AG04449 (cell line): Measurements from ENCODE around the gene MEGF10.

Experiments
- CTCF ChIA-PET: fragments of 350-600 bp; formaldehyde crosslinking; extraction: SDS; loops from one replicate; lab custom pipeline; 2021; ENCODE audit warnings: antibody characterized with exemption; lab: Yijun Ruan, JAX
- POLR2A ChIA-PET: fragments of 400-600, 350-600 bp; formaldehyde crosslinking; extraction: SDS; loops from one replicate; lab custom pipeline; 2020; ENCODE audit warnings: antibody characterized with exemption, inconsistent platforms; lab: Yijun Ruan, JAX
- DNase-seq: peaks from one replicate; pipeline ENCODE4 v3.0.0-alpha.2; 2010; ENCODE audit warnings: low read depth, low spot score
- H3K4me3 ChIP-seq: 2 replicates; pipeline ENCODE4 v1.5.1; 2011; ENCODE audit warnings: low read depth, mild to moderate bottlenecking, control low read depth, low read length
- TF ChIP-seq, protein P1 (sequence below): IDR thresholded peaks from one replicate; pipeline ENCODE4 v1.5.1; 2011; ENCODE audit warnings: mild to moderate bottlenecking, moderate library complexity, low read length, control low read depth, inconsistent platforms; ENCODE audit not compliant: insufficient read depth; ENCODE audit errors: missing control alignments

MEGF10 gene

GRCh38 chr5:127342364-127342763 lies 51.8 kb downstream of the MEGF10 start:
- DNase-seq, result no peak
- ChIA-PET CTCF (no interaction called here), POLR2A (no interaction called here)
- no peak overlapping the region for H3K4me3 ChIP-seq
- TF ChIP-seq, protein P1, sequence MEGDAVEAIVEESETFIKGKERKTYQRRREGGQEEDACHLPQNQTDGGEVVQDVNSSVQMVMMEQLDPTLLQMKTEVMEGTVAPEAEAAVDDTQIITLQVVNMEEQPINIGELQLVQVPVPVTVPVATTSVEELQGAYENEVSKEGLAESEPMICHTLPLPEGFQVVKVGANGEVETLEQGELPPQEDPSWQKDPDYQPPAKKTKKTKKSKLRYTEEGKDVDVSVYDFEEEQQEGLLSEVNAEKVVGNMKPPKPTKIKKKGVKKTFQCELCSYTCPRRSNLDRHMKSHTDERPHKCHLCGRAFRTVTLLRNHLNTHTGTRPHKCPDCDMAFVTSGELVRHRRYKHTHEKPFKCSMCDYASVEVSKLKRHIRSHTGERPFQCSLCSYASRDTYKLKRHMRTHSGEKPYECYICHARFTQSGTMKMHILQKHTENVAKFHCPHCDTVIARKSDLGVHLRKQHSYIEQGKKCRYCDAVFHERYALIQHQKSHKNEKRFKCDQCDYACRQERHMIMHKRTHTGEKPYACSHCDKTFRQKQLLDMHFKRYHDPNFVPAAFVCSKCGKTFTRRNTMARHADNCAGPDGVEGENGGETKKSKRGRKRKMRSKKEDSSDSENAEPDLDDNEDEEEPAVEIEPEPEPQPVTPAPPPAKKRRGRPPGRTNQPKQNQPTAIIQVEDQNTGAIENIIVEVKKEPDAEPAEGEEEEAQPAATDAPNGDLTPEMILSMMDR, result no peak

- CTCF ChIA-PET, result interaction anchor here (1.2 kb wide), 1 partner anchor 15 kb away, joined by 3 read pairs; no protein-coding TSS in a partner anchor
- TF ChIP-seq, protein P1, result no peak
- no peak overlapping the region for H3K4me3 ChIP-seq
- DNase-seq, result no peak
- POLR2A ChIA-PET, result no interaction called here
Observed at GRCh38 chr5:127343313-127343712, 52.7 kb downstream of the MEGF10 start.

- no peak for DNase-seq
- CTCF ChIA-PET, result interaction anchor here (1.2 kb wide), 1 partner anchor 16 kb away, joined by 3 read pairs; no protein-coding TSS in a partner anchor
- H3K4me3 ChIP-seq, result no peak overlapping the region
- TF ChIP-seq, protein P1, result no peak
- POLR2A ChIA-PET, result no interaction called here
Observed at GRCh38 chr5:127343866-127344265, 53.3 kb downstream of the MEGF10 start.

DNA sequence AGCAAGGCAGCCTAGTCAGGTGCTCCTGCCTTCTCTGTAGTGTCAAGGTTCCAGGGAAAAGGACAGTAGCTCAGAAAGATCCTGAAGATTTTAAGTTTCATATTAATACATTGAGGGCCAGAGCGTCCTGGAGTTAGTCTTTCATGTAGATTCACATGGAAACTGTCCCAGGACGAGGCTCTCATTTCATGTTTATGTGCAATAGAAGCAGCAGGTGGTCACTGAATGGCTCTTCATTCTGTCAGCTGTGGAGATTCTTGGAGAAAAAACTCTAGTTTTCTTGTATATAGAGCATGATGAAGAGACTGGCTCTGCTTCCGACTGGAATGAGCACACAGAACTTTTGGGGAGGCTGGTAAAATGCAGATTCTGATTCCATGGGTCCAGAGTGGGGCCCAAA lies 54.3 kb downstream of the MEGF10 start:
- TF ChIP-seq, protein P1, result no peak
- DNase-seq, result no peak
- CTCF ChIA-PET, result no interaction called here
- no peak overlapping the region for H3K4me3 ChIP-seq
- POLR2A ChIA-PET, result no interaction called here

GRCh38 chr5:127351418-127351817 lies 60.8 kb downstream of the MEGF10 start:
- CTCF ChIA-PET, result interaction anchor here (0.6 kb wide), 1 partner anchor 11 kb away, joined by 3 read pairs; no protein-coding TSS in a partner anchor
- TF ChIP-seq, protein P1, result no peak

GRCh38 chr5:127352068-127352467 lies 61.5 kb downstream of the MEGF10 start:
- TF ChIP-seq, protein P1, result no peak
- POLR2A ChIA-PET, result no interaction called here
- no peak overlapping the region for H3K4me3 ChIP-seq
- CTCF ChIA-PET, result no interaction called here
- no peak for DNase-seq

More at GRCh38 chr5:127351418-127351817, 60.8 kb downstream of the MEGF10 start:
- no peak for DNase-seq
- POLR2A ChIA-PET, result no interaction called here
- H3K4me3 ChIP-seq, result no peak overlapping the region
